Bronchial epithelial cell (primary cell): Measurements from ENCODE around the gene TBC1D9B. TPM values are rescaled to one million over a fixed set of nuclear protein-coding genes. Genes with fewer than 3 reads are reported as not detected.
A peak's percentile ranks its signal among the peaks of the same experiment; 100 is the strongest.

Experiments
- DNase-seq: peaks from one replicate; pipeline ENCODE4 v3.0.0-alpha.2; 2010; ENCODE audit warnings: low read depth
- FAIRE-seq: peaks from 2 replicates; lab custom pipeline; 2011; peaks lifted over from hg19 to GRCh38; lab: Jason Lieb, UNC
- H3K27me3 ChIP-seq: 2 replicates; pipeline ENCODE4 v1.5.1; 2011; ENCODE audit warnings: low read length; ENCODE audit not compliant: control insufficient read depth, insufficient read depth
- H3K36me3 ChIP-seq: 2 replicates; pipeline ENCODE4 v1.5.1; 2011; ENCODE audit warnings: low read length; ENCODE audit not compliant: control insufficient read depth, insufficient read depth
- H3K4me3 ChIP-seq: 2 replicates; pipeline ENCODE4 v1.5.1; 2011; ENCODE audit warnings: mild to moderate bottlenecking, low read depth, low read length, control low read depth
- total RNA-seq: library from RNA; depleted of rRNA; stranded (reverse); fragments of >200 nt; gene quantifications from 2 replicates; pipeline ENCODE4 v1.2.1, GENCODE V29; 2014
- TF ChIP-seq, protein P1 (sequence below): IDR thresholded peaks from 2 replicates; pipeline ENCODE4 v1.5.1; 2011; ENCODE audit warnings: mild to moderate bottlenecking, moderate library complexity, low read length, control low read depth, inconsistent platforms; ENCODE audit not compliant: insufficient read depth, severe bottlenecking

TBC1D9B gene
- total RNA-seq, 1 donor from 2014 or later: 37.6 TPM

DNA sequence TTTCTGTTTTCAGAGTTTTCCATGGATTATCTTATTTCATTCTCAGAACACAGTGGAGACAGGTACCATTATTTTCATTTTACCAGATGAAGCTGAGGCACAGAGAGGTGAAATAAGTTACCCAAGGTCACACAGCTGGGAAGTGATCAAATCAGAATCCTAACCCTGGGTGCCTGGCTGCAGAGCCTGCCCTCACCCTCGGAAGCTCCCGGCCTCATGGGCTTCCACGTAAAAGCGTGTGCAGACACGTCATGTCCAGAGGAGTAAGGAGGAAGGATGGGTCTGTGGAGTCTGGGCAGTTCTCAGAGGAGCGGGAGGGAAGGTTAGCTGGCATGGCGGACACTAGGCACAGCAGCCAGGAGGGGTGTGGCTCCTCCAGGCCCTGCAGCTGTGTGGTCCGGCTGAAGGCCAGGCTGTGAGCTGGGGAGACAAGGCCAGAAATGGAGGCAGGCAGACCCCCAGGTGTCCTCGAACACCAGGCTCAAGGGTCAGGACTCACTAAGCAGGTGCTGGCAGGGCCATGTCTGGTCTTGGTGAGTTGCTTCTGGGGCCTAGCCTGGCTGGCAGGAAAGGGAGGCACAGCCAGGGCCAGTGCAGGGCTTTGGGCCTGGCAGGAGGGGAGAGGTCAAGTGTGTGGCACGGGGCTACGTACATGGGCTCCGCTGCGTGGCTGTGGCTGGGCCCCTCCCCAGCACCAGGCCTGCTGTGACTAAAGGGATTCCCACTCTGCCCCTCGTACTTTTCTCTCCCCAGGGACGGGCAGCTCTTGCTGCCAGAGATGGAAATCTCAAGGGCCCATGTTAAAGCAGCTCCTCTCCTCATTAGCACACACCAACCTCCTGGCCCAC is 5.6 kb downstream of the TBC1D9B start:
- H3K27me3 ChIP-seq: no peaks in the 10 kb centered on the region
- DNase-seq (no peak), FAIRE-seq (no peak)
- peaks cover 35% of the 10 kb centered on the region for H3K36me3 ChIP-seq
- TF ChIP-seq, protein P1, sequence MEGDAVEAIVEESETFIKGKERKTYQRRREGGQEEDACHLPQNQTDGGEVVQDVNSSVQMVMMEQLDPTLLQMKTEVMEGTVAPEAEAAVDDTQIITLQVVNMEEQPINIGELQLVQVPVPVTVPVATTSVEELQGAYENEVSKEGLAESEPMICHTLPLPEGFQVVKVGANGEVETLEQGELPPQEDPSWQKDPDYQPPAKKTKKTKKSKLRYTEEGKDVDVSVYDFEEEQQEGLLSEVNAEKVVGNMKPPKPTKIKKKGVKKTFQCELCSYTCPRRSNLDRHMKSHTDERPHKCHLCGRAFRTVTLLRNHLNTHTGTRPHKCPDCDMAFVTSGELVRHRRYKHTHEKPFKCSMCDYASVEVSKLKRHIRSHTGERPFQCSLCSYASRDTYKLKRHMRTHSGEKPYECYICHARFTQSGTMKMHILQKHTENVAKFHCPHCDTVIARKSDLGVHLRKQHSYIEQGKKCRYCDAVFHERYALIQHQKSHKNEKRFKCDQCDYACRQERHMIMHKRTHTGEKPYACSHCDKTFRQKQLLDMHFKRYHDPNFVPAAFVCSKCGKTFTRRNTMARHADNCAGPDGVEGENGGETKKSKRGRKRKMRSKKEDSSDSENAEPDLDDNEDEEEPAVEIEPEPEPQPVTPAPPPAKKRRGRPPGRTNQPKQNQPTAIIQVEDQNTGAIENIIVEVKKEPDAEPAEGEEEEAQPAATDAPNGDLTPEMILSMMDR: no peak
- H3K4me3 ChIP-seq: no peak overlapping the region

DNA sequence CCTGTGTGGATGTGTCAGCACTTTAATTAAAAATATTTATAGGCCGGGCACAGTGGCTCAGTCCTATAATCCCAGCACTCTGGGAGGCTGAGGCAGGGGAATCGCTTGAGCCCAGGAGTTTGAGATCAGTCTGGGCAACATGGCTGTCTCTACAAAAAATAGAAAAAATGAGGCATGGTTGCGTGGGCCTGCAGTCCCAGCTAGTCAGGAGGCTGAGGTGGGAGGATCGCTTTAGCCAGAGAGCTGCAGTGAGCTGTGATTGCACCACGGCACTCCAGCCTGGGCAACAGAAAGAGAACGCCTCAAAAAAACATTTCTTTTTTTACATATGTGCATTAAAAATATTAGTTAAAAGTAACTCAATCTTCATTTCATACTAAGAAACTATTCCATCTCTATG is 6.2 kb downstream of the TBC1D9B start:
- Histone ChIP-seq H3K36me3 (peaks cover 35% of the 10 kb centered on the region), H3K27me3 (no peaks in the 10 kb centered on the region), H3K4me3 (no peak overlapping the region)
- no peak for DNase-seq
- FAIRE-seq: no peak
- TF ChIP-seq, protein P1: no peak

DNA sequence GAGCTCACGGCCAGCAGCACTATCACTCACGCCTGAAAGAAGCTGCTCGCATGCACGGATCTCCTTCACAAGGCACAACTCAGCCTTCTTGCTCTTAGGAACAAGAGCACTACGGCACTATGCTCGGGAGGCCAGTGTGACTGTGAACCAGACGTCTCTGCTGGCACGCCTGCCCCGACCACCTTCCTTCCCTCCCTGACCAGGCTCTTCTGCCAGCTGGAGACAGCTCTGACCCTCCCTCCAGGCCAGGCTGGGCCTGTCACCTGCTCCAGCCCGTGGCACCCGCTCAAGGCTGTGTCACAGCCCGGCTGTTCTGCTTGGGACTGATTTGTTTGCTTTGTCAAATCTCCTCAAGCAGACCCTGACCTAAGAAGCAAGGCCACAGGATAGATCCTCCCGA is 7.0 kb downstream of the TBC1D9B start:
- no peak for FAIRE-seq
- H3K36me3 ChIP-seq: peaks cover 34% of the 10 kb centered on the region

DNA sequence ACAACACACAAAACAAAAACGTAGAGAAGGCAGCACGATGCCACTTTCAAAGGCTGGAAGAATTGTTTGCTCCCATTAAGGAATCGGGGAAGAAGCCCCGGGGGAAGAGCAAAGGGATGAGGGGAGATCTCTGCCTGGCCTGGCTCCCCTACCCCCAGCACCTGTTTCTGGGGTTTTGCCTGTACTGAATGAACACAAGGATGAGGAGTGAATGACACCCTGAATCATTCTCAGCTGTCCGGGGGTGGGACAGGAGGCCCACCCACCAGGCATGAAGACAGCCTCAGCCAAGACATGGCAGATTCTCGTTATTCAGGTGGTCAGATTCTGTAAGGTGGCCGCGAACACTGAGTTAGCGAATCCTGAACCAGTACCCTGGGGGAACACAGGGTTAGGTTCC is 7.5 kb downstream of the TBC1D9B start:
- no peak for DNase-seq
- H3K36me3 ChIP-seq: peaks cover 38% of the 10 kb centered on the region
- no peak overlapping the region for H3K4me3 ChIP-seq
- TF ChIP-seq, protein P1: no peak
- H3K27me3 ChIP-seq: no peaks in the 10 kb centered on the region
- no peak for FAIRE-seq

More for the DNA sequence above, 7.0 kb downstream of the TBC1D9B start:
- Histone ChIP-seq H3K4me3 (no peak overlapping the region), H3K27me3 (no peaks in the 10 kb centered on the region)
- DNase-seq: no peak
- TF ChIP-seq, protein P1: no peak

DNA sequence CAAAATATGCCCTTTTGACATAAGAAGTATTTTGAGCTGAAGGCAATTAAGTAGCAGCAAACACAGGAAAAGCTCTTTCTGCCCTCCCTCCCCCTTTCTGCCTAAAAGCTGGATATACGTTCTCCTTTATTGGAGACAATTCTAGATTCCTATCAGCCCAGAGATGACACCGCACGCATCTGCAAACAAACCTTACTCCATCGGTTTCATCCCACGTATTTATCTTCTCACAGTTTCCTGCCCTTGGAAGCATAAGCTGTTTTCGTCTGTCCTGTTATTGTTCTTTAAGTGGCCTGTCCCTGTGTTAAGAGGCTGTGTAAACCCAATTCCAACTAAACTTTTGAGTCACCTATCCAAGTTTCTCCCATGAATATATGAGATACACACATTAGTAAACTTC is 11.8 kb downstream of the TBC1D9B start:
- TF ChIP-seq, protein P1: no peak
- Histone ChIP-seq H3K36me3 (peaks cover 53% of the 10 kb centered on the region), H3K27me3 (no peaks in the 10 kb centered on the region), H3K4me3 (no peak overlapping the region)
- FAIRE-seq (peak; percentile 88), DNase-seq (no peak)
